ENCODE measurements around the gene ZSWIM6. TPM values are rescaled to one million over a fixed set of nuclear protein-coding genes. Genes with fewer than 3 reads are reported as not detected.
A peak's percentile ranks its signal among the peaks of the same experiment; 100 is the strongest.

ZSWIM6 gene
- total RNA-seq, 1 experiment from 2014 or later = 10.8 TPM

DNA sequence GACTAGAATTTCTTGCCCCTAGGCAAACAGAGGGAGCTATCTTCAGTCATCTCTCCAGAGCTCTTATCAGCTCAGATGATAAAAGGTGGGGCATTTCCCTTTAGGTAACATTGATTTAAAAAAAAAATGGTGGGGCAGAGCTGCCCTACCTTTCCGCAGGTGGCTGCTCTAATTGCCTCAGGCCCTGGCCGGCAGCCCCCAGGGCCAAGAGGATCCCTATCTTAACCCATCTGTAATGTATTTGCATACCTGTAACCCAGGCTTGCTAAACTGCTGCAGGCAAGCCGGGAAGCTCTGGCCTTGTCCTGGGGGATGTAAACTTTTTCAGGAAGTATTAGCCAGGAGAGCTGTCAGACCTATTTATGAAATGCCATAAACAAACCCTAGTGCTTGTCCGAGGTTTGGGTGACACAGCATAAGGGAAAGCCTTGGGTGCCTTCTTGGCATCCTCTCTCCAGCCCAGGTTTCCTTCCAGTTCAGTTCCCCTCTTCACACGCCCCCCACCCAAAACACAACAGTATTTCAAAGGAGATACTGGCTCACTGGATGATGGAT is 20.9 kb upstream of the ZSWIM6 start:
- Histone ChIP-seq H3K4me3 (ENCODE audit: low read depth in 2 of 2, low read length in 2 of 2) (no peak overlapping the region), H3K9me3 (ENCODE audit: control insufficient read depth, insufficient read depth, low read depth, low read length) (no peaks in the 10 kb centered on the region), H3K27me3 (ENCODE audit: control insufficient read depth, insufficient read depth, low read length) (no peaks in the 10 kb centered on the region), H3K27ac (ENCODE audit: low read length) (no peak overlapping the region), H3K36me3 (ENCODE audit: control insufficient read depth, insufficient read depth, low read length) (no peaks in the 10 kb centered on the region), H3K4me1 (ENCODE audit: control insufficient read depth, insufficient read depth, low read length) (peaks cover 24% of the 10 kb centered on the region)
- no TSS peak for BruUV-seq (replicated peaks)
- TF ChIP-seq POLR2AphosphoS5 (IDR thresholded peaks at IDR 0.05; ENCODE audit: low read depth, low read length) (no peak), SIN3A (IDR thresholded peaks at IDR 0.05; ENCODE audit: borderline replicate concordance, insufficient read depth, low read depth, low read length) (no peak), TCF7L2 (IDR thresholded peaks at IDR 0.05; ENCODE audit: low read depth, low read length) (no peak)
- TF ChIP-seq, protein P1, sequence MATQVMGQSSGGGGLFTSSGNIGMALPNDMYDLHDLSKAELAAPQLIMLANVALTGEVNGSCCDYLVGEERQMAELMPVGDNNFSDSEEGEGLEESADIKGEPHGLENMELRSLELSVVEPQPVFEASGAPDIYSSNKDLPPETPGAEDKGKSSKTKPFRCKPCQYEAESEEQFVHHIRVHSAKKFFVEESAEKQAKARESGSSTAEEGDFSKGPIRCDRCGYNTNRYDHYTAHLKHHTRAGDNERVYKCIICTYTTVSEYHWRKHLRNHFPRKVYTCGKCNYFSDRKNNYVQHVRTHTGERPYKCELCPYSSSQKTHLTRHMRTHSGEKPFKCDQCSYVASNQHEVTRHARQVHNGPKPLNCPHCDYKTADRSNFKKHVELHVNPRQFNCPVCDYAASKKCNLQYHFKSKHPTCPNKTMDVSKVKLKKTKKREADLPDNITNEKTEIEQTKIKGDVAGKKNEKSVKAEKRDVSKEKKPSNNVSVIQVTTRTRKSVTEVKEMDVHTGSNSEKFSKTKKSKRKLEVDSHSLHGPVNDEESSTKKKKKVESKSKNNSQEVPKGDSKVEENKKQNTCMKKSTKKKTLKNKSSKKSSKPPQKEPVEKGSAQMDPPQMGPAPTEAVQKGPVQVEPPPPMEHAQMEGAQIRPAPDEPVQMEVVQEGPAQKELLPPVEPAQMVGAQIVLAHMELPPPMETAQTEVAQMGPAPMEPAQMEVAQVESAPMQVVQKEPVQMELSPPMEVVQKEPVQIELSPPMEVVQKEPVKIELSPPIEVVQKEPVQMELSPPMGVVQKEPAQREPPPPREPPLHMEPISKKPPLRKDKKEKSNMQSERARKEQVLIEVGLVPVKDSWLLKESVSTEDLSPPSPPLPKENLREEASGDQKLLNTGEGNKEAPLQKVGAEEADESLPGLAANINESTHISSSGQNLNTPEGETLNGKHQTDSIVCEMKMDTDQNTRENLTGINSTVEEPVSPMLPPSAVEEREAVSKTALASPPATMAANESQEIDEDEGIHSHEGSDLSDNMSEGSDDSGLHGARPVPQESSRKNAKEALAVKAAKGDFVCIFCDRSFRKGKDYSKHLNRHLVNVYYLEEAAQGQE (IDR thresholded peaks at IDR 0.05; ENCODE audit: insufficient read depth in 1 of 2, low read depth in 2 of 2, low read length in 1 of 2) = no peak
- TF ChIP-seq, protein P2, sequence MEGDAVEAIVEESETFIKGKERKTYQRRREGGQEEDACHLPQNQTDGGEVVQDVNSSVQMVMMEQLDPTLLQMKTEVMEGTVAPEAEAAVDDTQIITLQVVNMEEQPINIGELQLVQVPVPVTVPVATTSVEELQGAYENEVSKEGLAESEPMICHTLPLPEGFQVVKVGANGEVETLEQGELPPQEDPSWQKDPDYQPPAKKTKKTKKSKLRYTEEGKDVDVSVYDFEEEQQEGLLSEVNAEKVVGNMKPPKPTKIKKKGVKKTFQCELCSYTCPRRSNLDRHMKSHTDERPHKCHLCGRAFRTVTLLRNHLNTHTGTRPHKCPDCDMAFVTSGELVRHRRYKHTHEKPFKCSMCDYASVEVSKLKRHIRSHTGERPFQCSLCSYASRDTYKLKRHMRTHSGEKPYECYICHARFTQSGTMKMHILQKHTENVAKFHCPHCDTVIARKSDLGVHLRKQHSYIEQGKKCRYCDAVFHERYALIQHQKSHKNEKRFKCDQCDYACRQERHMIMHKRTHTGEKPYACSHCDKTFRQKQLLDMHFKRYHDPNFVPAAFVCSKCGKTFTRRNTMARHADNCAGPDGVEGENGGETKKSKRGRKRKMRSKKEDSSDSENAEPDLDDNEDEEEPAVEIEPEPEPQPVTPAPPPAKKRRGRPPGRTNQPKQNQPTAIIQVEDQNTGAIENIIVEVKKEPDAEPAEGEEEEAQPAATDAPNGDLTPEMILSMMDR (IDR thresholded peaks at IDR 0.05) = no peak
- DNase-seq (ENCODE audit: low read depth, low spot score) = no peak
- ChIA-PET POLR2A (no interaction called here), CTCF (no interaction called here)
- in situ Hi-C loops (cut with HindIII; ENCODE audit: low pct_unique_long_range_greater_than_20kb, low sequenced_read_pairs) = no loop called here
- ATAC-seq = no peak
- intact Hi-C loops (cut with micrococcal nuclease; ENCODE audit: unreplicated experiment) = no loop called here

DNA sequence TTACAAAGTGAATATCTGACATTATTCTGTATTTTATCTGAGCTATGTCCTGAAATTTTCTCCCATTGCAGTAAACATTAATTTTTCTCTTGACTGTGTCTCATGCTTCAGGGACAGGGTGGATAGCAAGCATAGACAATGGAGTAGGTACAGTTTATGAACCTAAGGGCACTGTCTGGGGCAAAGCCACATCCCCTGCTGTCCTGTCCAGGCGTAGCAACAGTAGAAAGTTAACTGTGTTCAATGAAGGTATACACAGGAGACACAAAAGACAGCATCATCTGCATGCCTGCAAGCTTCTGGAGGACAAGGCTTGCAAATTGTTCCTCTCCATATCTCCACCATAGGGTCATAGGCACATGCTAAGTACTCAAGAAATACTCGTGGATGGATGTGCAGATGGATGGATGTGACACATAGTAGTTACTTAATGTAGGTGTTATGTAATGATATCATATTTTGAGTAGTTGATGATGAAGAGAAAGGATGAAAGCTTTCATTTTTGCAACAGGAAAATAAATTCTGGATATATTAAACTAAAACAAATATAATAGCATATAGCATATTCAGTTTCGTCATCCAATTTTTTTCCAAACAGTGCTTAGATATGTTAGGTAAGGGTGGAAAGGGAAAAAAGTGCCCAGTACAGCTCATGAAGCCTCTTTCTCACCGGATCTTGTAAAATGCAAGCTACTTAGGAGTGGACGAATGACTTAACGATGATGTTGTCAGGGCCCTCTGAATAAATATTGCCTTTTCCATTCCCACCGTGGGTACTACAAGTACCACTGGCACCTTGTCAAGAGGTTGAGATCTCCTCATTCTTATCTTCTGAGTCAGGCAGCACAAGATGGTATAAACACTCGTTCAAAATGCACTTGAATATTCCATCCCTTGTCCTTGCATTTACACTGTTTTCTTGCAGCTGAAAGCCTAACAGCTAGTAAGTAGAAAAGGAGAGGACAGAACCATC is 19.9 kb upstream of the ZSWIM6 start:
- TF ChIP-seq, protein P2 (IDR thresholded peaks at IDR 0.05) = peak; percentile 24; the same call in 1 of the 2 replicates
- TF ChIP-seq POLR2AphosphoS5 (IDR thresholded peaks at IDR 0.05; ENCODE audit: low read depth, low read length) (no peak), TCF7L2 (IDR thresholded peaks at IDR 0.05; ENCODE audit: low read depth, low read length) (no peak), SIN3A (IDR thresholded peaks at IDR 0.05; ENCODE audit: borderline replicate concordance, insufficient read depth, low read depth, low read length) (no peak)
- TF ChIP-seq, protein P1 (IDR thresholded peaks at IDR 0.05; ENCODE audit: insufficient read depth in 1 of 2, low read depth in 2 of 2, low read length in 1 of 2) = no peak
- DNase-seq (ENCODE audit: low read depth, low spot score) (peak; percentile 98), ATAC-seq (peak; percentile 67)
- Histone ChIP-seq H3K4me1 (ENCODE audit: control insufficient read depth, insufficient read depth, low read length) (peaks cover 24% of the 10 kb centered on the region), H3K27me3 (ENCODE audit: control insufficient read depth, insufficient read depth, low read length) (no peaks in the 10 kb centered on the region), H3K27ac (ENCODE audit: low read length) (0 out of 2 replicates have a peak overlapping the region, but pooled peaks have one; percentile 14), H3K4me3 (ENCODE audit: low read depth in 2 of 2, low read length in 2 of 2) (0 out of 4 replicates have a peak overlapping the region, but pooled peaks of 1 of the 2 experiments have one; percentile 2), H3K36me3 (ENCODE audit: control insufficient read depth, insufficient read depth, low read length) (no peaks in the 10 kb centered on the region), H3K9me3 (ENCODE audit: control insufficient read depth, insufficient read depth, low read depth, low read length) (no peaks in the 10 kb centered on the region)
- ChIA-PET CTCF (no interaction called here), POLR2A (interaction anchor here (0.8 kb wide), 1 partner anchor 19 kb away, joined by 3 read pairs; no protein-coding TSS in a partner anchor)
- intact Hi-C loops (cut with micrococcal nuclease; ENCODE audit: unreplicated experiment) (no loop called here), in situ Hi-C loops (cut with HindIII; ENCODE audit: low pct_unique_long_range_greater_than_20kb, low sequenced_read_pairs) (no loop called here)
- BruUV-seq (replicated peaks) = no TSS peak
